ENCODE data around the gene PFN2.

DNA sequence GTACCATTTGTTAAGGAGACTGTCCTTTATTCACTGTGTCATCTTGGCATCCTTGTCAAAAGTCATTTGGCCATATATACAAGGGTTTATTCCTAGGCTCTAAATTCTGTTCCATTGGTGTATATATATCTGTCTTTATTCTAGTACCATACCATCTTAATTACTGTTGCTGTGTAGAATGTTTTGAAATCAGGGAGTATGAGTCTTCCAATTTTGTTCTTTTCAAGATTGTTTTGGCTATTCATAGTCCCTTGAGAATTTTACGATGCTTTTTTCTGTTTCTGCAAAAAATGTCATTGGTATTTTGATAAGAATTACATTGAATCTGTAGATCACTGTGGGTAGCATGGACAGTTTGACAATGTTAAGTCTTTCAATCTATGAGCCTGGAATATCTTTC is 28.7 kb downstream of the PFN2 start:
- TF ChIP-seq, protein P1, sequence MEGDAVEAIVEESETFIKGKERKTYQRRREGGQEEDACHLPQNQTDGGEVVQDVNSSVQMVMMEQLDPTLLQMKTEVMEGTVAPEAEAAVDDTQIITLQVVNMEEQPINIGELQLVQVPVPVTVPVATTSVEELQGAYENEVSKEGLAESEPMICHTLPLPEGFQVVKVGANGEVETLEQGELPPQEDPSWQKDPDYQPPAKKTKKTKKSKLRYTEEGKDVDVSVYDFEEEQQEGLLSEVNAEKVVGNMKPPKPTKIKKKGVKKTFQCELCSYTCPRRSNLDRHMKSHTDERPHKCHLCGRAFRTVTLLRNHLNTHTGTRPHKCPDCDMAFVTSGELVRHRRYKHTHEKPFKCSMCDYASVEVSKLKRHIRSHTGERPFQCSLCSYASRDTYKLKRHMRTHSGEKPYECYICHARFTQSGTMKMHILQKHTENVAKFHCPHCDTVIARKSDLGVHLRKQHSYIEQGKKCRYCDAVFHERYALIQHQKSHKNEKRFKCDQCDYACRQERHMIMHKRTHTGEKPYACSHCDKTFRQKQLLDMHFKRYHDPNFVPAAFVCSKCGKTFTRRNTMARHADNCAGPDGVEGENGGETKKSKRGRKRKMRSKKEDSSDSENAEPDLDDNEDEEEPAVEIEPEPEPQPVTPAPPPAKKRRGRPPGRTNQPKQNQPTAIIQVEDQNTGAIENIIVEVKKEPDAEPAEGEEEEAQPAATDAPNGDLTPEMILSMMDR (IDR thresholded peaks at IDR 0.05 in 8 of 11, conservative IDR thresholded peaks at IDR 0.05 in 3 of 11) = no peak
- no peak for TF ChIP-seq POLR2A (IDR thresholded peaks at IDR 0.05)
- TF ChIP-seq POLR2AphosphoS5 (IDR thresholded peaks at IDR 0.05) = no peak
